ENCODE measurements around the gene MAML3.

MAML3 gene

GRCh38 chr4:140168936-140169335 lies 15.0 kb upstream of the MAML3 start:
- no peak overlapping the region for H3K27ac Mint-ChIP-seq

DNA sequence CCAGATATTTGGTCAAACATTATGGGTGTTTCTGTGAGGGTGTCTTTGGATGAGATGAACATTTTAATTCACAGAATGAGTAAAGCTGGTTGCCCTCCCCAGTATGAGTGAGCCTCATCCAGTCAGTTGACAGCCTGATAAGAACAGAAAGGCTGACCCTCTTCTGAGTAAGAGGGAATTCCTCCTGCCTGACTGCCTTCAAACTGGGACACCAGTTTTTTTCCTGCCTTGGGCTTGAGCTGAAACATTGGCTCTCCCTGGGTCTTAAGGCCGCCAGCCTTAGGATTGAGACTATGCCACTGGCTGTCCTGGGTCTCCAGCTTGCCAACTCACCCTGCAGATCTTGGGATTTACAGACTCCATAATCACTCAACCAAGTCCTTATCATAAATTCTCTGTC lies 14.5 kb upstream of the MAML3 start:
- Mint-ChIP-seq H3K36me3 (ENCODE audit: low read depth) (no peaks in the 10 kb centered on the region), H3K27me3 (no peaks in the 10 kb centered on the region)

More at GRCh38 chr4:140168936-140169335, 15.0 kb upstream of the MAML3 start:
- H3K36me3 Mint-ChIP-seq (ENCODE audit: low read depth): no peaks in the 10 kb centered on the region
- no peaks in the 10 kb centered on the region for H3K9me3 Mint-ChIP-seq
- H3K4me1 Mint-ChIP-seq (ENCODE audit: low read depth): no peaks in the 10 kb centered on the region
- DNase-seq: no peak
- no peak overlapping the region for H3K4me3 Mint-ChIP-seq
- H3K27me3 Mint-ChIP-seq: no peaks in the 10 kb centered on the region

DNA sequence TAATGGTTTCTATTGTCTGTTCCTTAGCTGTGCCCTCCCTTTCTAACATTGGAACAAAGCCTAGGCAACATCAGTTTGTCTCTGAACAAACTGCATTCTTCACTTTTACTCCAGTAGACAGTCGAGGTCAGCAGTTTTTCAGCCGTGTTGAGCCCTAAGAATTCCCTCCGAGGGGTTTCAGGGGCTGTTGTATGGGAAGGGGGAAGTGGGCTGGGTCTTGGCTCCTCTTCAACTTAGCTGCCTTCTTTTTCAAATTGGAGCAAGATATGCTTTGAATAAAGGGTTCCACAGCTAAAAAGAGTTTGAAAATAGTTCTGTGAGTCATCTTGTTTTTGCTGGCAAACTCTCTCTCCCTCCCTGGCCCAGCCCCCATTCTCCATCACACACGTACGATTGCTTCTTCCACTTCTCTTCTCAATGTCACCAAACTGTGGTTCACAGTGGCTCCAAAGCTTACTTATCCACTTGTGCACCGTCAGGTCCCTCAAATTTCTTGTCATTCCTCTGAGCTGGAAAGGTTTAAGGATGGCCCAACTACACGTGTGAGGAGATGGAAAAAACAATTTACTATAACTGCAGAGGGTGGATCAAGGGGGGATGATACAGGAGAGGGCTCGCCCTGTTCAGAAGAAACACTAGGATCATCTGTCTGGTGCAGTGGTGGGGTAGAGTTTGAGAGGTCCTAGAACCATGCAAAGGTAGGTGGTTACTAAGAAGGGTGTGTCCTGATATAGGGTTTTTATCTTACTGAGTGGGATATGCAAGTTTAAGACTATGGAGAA lies 9.2 kb upstream of the MAML3 start:
- Mint-ChIP-seq H3K4me1 (ENCODE audit: low read depth) (peaks cover 11% of the 10 kb centered on the region), H3K9me3 (peaks cover 2% of the 10 kb centered on the region), H3K4me3 (no peak overlapping the region), H3K27ac (no peak overlapping the region), H3K27me3 (peaks cover 4% of the 10 kb centered on the region), H3K36me3 (ENCODE audit: low read depth) (no peaks in the 10 kb centered on the region)
- DNase-seq: no peak

More for the DNA sequence above, 14.5 kb upstream of the MAML3 start:
- Mint-ChIP-seq H3K9me3 (no peaks in the 10 kb centered on the region), H3K4me3 (no peak overlapping the region), H3K27ac (no peak overlapping the region), H3K4me1 (ENCODE audit: low read depth) (peaks cover 1% of the 10 kb centered on the region)
- no peak for DNase-seq

- H3K36me3 Mint-ChIP-seq (ENCODE audit: low read depth): no peaks in the 10 kb centered on the region
- no peak for DNase-seq
- peaks cover 2% of the 10 kb centered on the region for H3K9me3 Mint-ChIP-seq
- H3K27me3 Mint-ChIP-seq: peaks cover 10% of the 10 kb centered on the region
- peaks cover 15% of the 10 kb centered on the region for H3K4me1 Mint-ChIP-seq (ENCODE audit: low read depth)
- H3K27ac Mint-ChIP-seq: no peak overlapping the region
- no peak overlapping the region for H3K4me3 Mint-ChIP-seq
Measured at GRCh38 chr4:140162596-140162995, 8.6 kb upstream of the MAML3 start.

GRCh38 chr4:140158365-140159030 lies 4.5 kb upstream of the MAML3 start:
- Mint-ChIP-seq H3K4me1 (ENCODE audit: low read depth) (peaks cover 51% of the 10 kb centered on the region), H3K27me3 (peaks cover 17% of the 10 kb centered on the region), H3K27ac (no peak overlapping the region), H3K4me3 (no peak overlapping the region), H3K9me3 (peaks cover 2% of the 10 kb centered on the region), H3K36me3 (ENCODE audit: low read depth) (peaks cover 2% of the 10 kb centered on the region)
- DNase-seq: no peak

DNA sequence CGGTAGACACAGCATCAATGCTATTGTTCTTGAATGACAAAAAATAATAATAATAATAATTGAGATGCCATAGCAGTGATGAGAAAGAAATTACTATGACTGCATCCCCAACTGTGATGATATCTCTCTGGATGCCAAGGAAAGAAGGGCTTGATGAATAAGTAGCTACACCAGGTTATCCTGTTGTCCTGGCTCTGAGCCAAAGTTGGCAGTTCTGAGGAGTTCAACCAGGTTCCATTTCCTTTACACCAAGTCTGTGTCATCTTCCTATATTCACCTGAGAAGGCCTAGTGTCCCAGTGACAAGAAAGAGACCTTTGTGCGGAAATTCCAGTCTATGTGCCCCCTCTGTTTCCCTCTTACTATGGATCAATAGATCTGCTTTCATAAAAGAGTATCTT lies 3.4 kb upstream of the MAML3 start:
- DNase-seq: no peak
- Mint-ChIP-seq H3K27ac (no peak overlapping the region), H3K4me1 (ENCODE audit: low read depth) (peaks cover 50% of the 10 kb centered on the region), H3K27me3 (peaks cover 23% of the 10 kb centered on the region), H3K36me3 (ENCODE audit: low read depth) (peaks cover 2% of the 10 kb centered on the region), H3K9me3 (peaks cover 2% of the 10 kb centered on the region), H3K4me3 (no peak overlapping the region)

- H3K36me3 Mint-ChIP-seq (ENCODE audit: low read depth): peaks cover 2% of the 10 kb centered on the region
- peak; percentile 54 for DNase-seq
- H3K4me3 Mint-ChIP-seq: peak overlapping the region; percentile 46
- peaks cover 53% of the 10 kb centered on the region for H3K4me1 Mint-ChIP-seq (ENCODE audit: low read depth)
- peaks cover 23% of the 10 kb centered on the region for H3K27me3 Mint-ChIP-seq
- H3K27ac Mint-ChIP-seq: peak overlapping the region; percentile 92
- H3K9me3 Mint-ChIP-seq: peaks cover 2% of the 10 kb centered on the region
Measured at GRCh38 chr4:140156529-140157171, 2.7 kb upstream of the MAML3 start.

DNA sequence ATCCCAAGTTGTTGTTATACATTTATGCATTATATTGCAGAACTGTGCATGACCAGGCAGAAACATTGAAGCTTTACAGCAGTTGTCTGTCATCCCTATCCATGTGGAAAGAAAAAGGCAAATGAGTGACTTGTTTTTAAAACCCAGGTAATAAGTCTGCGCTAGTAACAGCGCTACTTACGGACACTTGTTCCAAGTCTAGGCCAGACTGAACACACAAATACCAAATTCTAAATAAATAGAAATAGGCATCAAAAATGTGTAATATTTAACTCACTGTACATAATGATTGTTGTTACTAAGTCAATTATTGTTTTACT lies 548 bp upstream of the MAML3 start:
- H3K36me3 Mint-ChIP-seq (ENCODE audit: low read depth): peaks cover 2% of the 10 kb centered on the region
- no peaks in the 10 kb centered on the region for H3K9me3 Mint-ChIP-seq
- peak overlapping the region; percentile 86 for H3K4me3 Mint-ChIP-seq
- peaks cover 22% of the 10 kb centered on the region for H3K27me3 Mint-ChIP-seq
- peak overlapping the region; percentile 82 for H3K27ac Mint-ChIP-seq
- peaks cover 61% of the 10 kb centered on the region for H3K4me1 Mint-ChIP-seq (ENCODE audit: low read depth)
- no peak for DNase-seq

- Mint-ChIP-seq H3K4me1 (ENCODE audit: low read depth) (peaks cover 61% of the 10 kb centered on the region), H3K36me3 (ENCODE audit: low read depth) (peaks cover 2% of the 10 kb centered on the region), H3K9me3 (no peaks in the 10 kb centered on the region), H3K4me3 (peak overlapping the region; percentile 86), H3K27me3 (peaks cover 34% of the 10 kb centered on the region), H3K27ac (peak overlapping the region; percentile 82)
- no peak for DNase-seq
Measured at GRCh38 chr4:140153419-140153717, 616 bp downstream of the MAML3 start.

DNA sequence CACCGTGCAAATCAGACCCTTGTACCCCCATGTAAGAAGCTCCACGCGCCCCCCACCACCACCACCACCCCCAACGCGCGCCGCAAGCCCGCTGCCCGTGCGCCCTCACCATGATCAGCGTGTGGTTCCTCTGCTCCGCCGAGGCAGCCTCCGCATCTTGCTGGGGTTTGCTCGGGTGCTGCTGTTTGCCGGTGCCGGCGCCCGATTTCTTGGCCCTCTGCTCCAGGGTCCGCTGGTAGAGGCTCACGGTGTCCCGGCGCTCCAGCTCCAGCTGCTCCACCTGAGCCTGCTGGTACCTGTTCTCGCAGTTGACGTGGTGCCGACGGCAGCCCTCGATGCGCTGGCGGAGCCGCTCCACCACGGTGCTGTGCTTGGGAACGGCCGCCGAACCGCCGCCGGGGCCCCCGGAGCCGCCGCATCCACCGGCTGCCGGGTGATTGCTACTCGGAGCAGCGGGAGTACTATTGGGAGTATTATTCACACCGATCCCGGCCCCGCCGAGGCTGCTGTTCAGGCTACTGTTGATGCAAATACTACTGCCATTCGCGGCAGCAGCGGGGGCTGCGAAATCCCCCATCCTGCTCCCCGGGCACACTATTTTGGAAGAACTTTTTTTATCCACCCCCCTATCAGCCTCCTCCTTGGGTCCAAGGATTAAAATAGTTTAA lies 1.1 kb downstream of the MAML3 start:
- H3K27ac Mint-ChIP-seq: peak overlapping the region; percentile 89
- peak; percentile 70 for DNase-seq
- no peaks in the 10 kb centered on the region for H3K9me3 Mint-ChIP-seq
- H3K4me1 Mint-ChIP-seq (ENCODE audit: low read depth): peaks cover 60% of the 10 kb centered on the region
- peaks cover 2% of the 10 kb centered on the region for H3K36me3 Mint-ChIP-seq (ENCODE audit: low read depth)
- H3K27me3 Mint-ChIP-seq: peaks cover 34% of the 10 kb centered on the region
- H3K4me3 Mint-ChIP-seq: peak overlapping the region; percentile 86

GRCh38 chr4:140152013-140152703 lies 1.8 kb downstream of the MAML3 start:
- H3K9me3 Mint-ChIP-seq: no peaks in the 10 kb centered on the region
- H3K27me3 Mint-ChIP-seq: peaks cover 33% of the 10 kb centered on the region
- H3K27ac Mint-ChIP-seq: peak overlapping the region; percentile 89
- peaks cover 2% of the 10 kb centered on the region for H3K36me3 Mint-ChIP-seq (ENCODE audit: low read depth)
- peak; percentile 81 for DNase-seq
- peak overlapping the region; percentile 86 for H3K4me3 Mint-ChIP-seq
- H3K4me1 Mint-ChIP-seq (ENCODE audit: low read depth): peaks cover 54% of the 10 kb centered on the region

DNA sequence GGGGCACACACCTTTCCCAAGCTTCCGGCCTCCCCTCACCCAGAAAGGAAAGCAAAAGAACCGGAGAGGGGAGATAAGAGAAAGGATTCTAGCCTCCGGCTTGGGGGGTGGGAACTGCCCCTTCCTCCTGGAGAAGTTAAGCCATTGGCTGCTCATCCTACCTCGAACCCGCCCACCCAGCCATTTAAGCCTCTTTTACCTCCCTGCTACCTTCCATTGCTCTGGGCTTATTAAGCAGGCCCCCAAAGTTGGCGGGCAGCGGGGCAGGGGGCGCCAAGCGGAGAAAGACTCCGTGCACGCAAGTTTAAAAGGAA lies 2.3 kb downstream of the MAML3 start:
- Mint-ChIP-seq H3K36me3 (ENCODE audit: low read depth) (peaks cover 2% of the 10 kb centered on the region), H3K4me1 (ENCODE audit: low read depth) (peaks cover 49% of the 10 kb centered on the region), H3K9me3 (no peaks in the 10 kb centered on the region), H3K27ac (peak overlapping the region; percentile 89), H3K27me3 (peaks cover 33% of the 10 kb centered on the region), H3K4me3 (peak overlapping the region; percentile 86)
- no peak for DNase-seq

DNA sequence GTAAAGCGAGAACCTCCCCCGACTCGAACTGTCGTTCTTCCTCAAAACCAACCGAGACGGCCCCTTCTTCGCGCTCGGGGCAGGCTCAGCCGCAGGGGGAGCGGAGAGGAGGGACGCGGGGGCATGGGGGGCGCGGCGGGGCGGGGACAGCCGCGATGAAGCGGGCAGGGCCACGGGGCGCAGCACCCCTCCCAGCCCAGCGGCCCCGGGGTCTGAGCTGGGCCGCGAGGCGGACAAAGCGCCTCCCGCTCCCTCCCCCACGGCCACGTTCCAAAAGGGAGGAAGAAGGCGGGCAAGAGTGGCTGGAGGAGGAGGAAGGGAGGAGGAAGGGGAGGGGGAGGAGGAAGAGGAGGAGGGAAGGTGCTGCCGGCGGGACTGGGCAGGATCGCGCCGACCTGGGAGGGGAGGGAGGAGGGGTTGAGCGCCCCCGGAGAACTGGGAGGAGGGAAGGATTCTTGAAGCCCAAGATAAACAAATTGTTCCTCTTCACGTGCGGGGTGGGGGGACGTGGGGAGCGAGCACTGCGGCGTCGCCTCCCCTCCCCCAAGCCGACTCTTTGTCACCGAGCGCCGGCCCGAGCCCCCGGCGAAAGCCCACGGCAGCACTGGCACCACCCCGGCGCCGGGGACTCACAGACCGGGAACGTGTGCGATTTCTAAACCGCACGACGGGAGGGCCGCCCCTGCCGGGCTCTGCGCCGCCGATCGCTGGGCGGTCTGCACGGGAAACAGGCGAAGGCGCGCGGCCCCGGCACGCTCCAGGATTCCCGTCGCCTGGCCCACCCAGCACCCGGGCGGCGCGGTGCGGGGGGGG lies 2.9 kb downstream of the MAML3 start:
- H3K4me1 Mint-ChIP-seq (ENCODE audit: low read depth): peaks cover 43% of the 10 kb centered on the region
- H3K4me3 Mint-ChIP-seq: peak overlapping the region; percentile 86
- peaks cover 33% of the 10 kb centered on the region for H3K27me3 Mint-ChIP-seq
- peak overlapping the region; percentile 83 for H3K27ac Mint-ChIP-seq
- DNase-seq: peak; percentile 76
- peaks cover 2% of the 10 kb centered on the region for H3K36me3 Mint-ChIP-seq (ENCODE audit: low read depth)
- H3K9me3 Mint-ChIP-seq: no peaks in the 10 kb centered on the region

- DNase-seq: no peak
- peaks cover 2% of the 10 kb centered on the region for H3K36me3 Mint-ChIP-seq (ENCODE audit: low read depth)
- peaks cover 33% of the 10 kb centered on the region for H3K27me3 Mint-ChIP-seq
- H3K27ac Mint-ChIP-seq: peak overlapping the region; percentile 83
- H3K4me1 Mint-ChIP-seq (ENCODE audit: low read depth): peaks cover 38% of the 10 kb centered on the region
- H3K4me3 Mint-ChIP-seq: peak overlapping the region; percentile 86
- H3K9me3 Mint-ChIP-seq: no peaks in the 10 kb centered on the region
Measured at GRCh38 chr4:140150636-140150885, 3.4 kb downstream of the MAML3 start.
